Neural progenitor cell (in vitro differentiated cells): ENCODE data around the gene CATSPER3. TPM values are rescaled to one million over a fixed set of nuclear protein-coding genes. Genes with fewer than 3 reads are reported as not detected.

ENCODE experiments used
- DNase-seq: peaks from one replicate; pipeline ENCODE4 v3.0.0-alpha.2; 2016; ENCODE audit warnings: low spot score
- H2AFZ ChIP-seq: fragments of 200-600 bp; sonication (generic); replicated peaks from 2 replicates; pipeline ENCODE4 v1.6.1; 2016; ENCODE audit warnings: antibody characterized with exemption
- H3F3A ChIP-seq: fragments of 200-600 bp; sonication (generic); 2 replicates; pipeline ENCODE4 v1.6.1; 2016; ENCODE audit warnings: antibody characterized with exemption, low read depth
- H3K27ac ChIP-seq: fragments of 200-600 bp; sonication (generic); 2 replicates; pipeline ENCODE4 v1.5.1; 2016; ENCODE audit warnings: mild to moderate bottlenecking
- H3K27me3 ChIP-seq: fragments of 200-600 bp; sonication (generic); 2 replicates; pipeline ENCODE4 v1.6.1; 2016; ENCODE audit warnings: mild to moderate bottlenecking, moderate library complexity
- H3K36me3 ChIP-seq: fragments of 200-600 bp; sonication (generic); 2 replicates; pipeline ENCODE4 v1.5.1; 2016
- H3K4me1 ChIP-seq: fragments of 200-600 bp; sonication (generic); 2 replicates; pipeline ENCODE4 v1.6.1; 2016; ENCODE audit warnings: mixed run types
- H3K4me2 ChIP-seq: fragments of 200-600 bp; sonication (generic); 2 replicates; pipeline ENCODE4 v1.6.1; 2016
- H3K4me3 ChIP-seq: fragments of 200-600 bp; sonication (generic); 2 replicates; pipeline ENCODE4 v1.5.1; 2016
- H3K79me2 ChIP-seq: fragments of 200-600 bp; sonication (generic); 2 replicates; pipeline ENCODE4 v1.6.1; 2016; ENCODE audit warnings: low read depth
- H3K9ac ChIP-seq: fragments of 200-600 bp; sonication (generic); 2 replicates; pipeline ENCODE4 v1.6.1; 2016
- H3K9me3 ChIP-seq: fragments of 200-600 bp; sonication (generic); 2 replicates; pipeline ENCODE4 v1.5.1; 2016; ENCODE audit warnings: low read depth
- H4K20me1 ChIP-seq: fragments of 200-600 bp; sonication (generic); 2 replicates; pipeline ENCODE4 v1.6.1; 2016; ENCODE audit warnings: low read depth
- H3K27ac Mint-ChIP-seq: 3 replicates; pipeline ENCODE4 v1.8.0; 2021; ENCODE audit warnings: mixed read lengths
- H3K27me3 Mint-ChIP-seq: 2 replicates; pipeline ENCODE4 v1.8.0; 2022; ENCODE audit warnings: low read depth, mild to moderate bottlenecking, inconsistent platforms, moderate library complexity, mixed read lengths; ENCODE audit not compliant: insufficient read depth
- H3K36me3 Mint-ChIP-seq: 3 replicates; pipeline ENCODE4 v1.8.0; 2021; ENCODE audit warnings: mixed read lengths
- H3K4me1 Mint-ChIP-seq: 3 replicates; pipeline ENCODE4 v1.8.0; 2021; ENCODE audit warnings: mixed read lengths
- H3K4me3 Mint-ChIP-seq: 3 replicates; pipeline ENCODE4 v1.8.0; 2021; ENCODE audit warnings: mild to moderate bottlenecking, moderate library complexity, mixed read lengths
- H3K9me3 Mint-ChIP-seq: 3 replicates; pipeline ENCODE4 v1.8.0; 2020; ENCODE audit warnings: mixed read lengths
- EZH2 ChIP-seq: fragments of 200-600 bp; sonication (generic); IDR thresholded peaks from 2 replicates; pipeline ENCODE4 v1.6.1; 2017; ENCODE audit warnings: antibody characterized with exemption, mild to moderate bottlenecking, moderate library complexity
- EZH2phosphoT487 ChIP-seq: fragments of 200-600 bp; sonication (generic); IDR thresholded peaks from 2 replicates; pipeline ENCODE4 v1.6.1; 2017; ENCODE audit warnings: antibody characterized with exemption
- total RNA-seq: library from RNA; depleted of rRNA; stranded (reverse); fragments of >200 nt; gene quantifications from 2 replicates; pipeline ENCODE4 v1.2.3, GENCODE V29; 2015; ENCODE audit warnings: low replicate concordance
- TF ChIP-seq, protein P1 (sequence below): fragments of 200-600 bp; sonication (generic); IDR thresholded peaks from 2 replicates; pipeline ENCODE4 v1.5.1; 2017; ENCODE audit warnings: antibody characterized with exemption, mild to moderate bottlenecking

The CATSPER3 gene
- total RNA-seq, 1 donor from 2014 or later = not detected

DNA sequence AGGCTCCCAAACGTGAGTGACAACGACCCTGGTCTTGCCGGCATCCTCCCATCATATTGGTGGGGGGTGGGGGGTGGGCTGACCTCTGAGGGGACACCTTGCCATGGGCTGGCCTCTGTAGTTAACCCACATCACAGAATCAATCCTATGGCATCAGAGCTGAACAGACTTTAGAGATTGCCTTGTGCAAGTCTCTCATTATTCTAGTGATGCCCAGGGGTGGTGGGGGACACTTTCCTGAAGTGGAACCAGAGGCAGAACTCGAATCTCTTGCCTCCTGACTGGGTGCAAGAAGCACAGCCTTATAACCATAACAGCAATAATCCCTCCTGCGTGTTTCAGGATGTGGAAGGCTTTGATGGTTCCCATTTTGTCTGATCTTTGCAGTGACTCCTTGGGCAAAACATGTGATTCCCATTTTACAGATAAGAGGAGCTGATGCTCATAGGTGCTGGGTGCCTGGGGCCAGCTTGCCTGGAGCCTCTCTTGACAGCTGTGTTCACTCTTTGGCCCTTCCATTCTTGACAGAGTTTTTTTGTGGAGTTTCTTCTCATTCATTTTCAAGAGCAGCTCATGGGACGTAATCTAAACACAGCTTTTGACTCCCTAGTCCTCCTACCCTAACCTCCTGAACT lies 84.9 kb downstream of the CATSPER3 start:
- no peak overlapping the region for H3K27ac Mint-ChIP-seq
- Histone ChIP-seq H3K79me2 (no peaks in the 10 kb centered on the region), H3K4me3 (no peak overlapping the region), H3K4me2 (no peak overlapping the region), H3K4me1 (peaks cover 12% of the 10 kb centered on the region), H2AFZ (no peak overlapping the region), H3K36me3 (no peaks in the 10 kb centered on the region), H3K27ac (no peak overlapping the region), H3F3A (no peaks in the 10 kb centered on the region), H4K20me1 (peaks cover 14% of the 10 kb centered on the region), H3K9ac (no peak overlapping the region), H3K9me3 (no peaks in the 10 kb centered on the region), H3K27me3 (peaks cover 100% of the 10 kb centered on the region)
- no peak overlapping the region for H3K4me3 Mint-ChIP-seq
- no peaks in the 10 kb centered on the region for H3K36me3 Mint-ChIP-seq
- TF ChIP-seq EZH2 (no peak), EZH2phosphoT487 (no peak)
- TF ChIP-seq, protein P1, sequence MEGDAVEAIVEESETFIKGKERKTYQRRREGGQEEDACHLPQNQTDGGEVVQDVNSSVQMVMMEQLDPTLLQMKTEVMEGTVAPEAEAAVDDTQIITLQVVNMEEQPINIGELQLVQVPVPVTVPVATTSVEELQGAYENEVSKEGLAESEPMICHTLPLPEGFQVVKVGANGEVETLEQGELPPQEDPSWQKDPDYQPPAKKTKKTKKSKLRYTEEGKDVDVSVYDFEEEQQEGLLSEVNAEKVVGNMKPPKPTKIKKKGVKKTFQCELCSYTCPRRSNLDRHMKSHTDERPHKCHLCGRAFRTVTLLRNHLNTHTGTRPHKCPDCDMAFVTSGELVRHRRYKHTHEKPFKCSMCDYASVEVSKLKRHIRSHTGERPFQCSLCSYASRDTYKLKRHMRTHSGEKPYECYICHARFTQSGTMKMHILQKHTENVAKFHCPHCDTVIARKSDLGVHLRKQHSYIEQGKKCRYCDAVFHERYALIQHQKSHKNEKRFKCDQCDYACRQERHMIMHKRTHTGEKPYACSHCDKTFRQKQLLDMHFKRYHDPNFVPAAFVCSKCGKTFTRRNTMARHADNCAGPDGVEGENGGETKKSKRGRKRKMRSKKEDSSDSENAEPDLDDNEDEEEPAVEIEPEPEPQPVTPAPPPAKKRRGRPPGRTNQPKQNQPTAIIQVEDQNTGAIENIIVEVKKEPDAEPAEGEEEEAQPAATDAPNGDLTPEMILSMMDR = no peak
- H3K9me3 Mint-ChIP-seq = no peaks in the 10 kb centered on the region
- H3K4me1 Mint-ChIP-seq = peaks cover 9% of the 10 kb centered on the region
- no peak for DNase-seq
- peaks cover 47% of the 10 kb centered on the region for H3K27me3 Mint-ChIP-seq

DNA sequence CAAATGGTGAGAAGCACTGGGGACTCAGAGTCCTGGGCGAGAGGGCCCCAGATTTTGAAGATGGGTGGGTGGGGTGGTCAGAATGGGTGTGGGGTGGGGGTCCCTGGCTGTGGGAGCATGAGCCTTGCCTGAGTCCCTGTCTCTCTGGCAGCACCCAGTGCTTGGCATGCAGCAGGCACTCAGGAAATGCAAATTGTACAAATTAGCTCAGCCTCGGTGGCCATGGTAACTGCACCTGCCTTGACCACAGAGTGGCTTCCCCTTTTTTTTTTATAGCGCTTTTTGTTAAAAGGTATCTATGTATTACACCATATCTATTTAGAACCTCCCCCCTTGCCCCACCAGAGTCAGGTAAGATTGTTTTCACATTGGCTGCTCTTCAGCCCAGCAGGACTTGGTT lies 85.6 kb downstream of the CATSPER3 start:
- Histone ChIP-seq H3K4me1 (peaks cover 8% of the 10 kb centered on the region), H3K4me3 (no peak overlapping the region), H3K36me3 (no peaks in the 10 kb centered on the region), H3K79me2 (no peaks in the 10 kb centered on the region), H3K27ac (no peak overlapping the region), H2AFZ (no peak overlapping the region), H3K9me3 (no peaks in the 10 kb centered on the region), H3K9ac (no peak overlapping the region), H3K4me2 (no peak overlapping the region), H4K20me1 (peaks cover 14% of the 10 kb centered on the region), H3K27me3 (peaks cover 100% of the 10 kb centered on the region), H3F3A (no peaks in the 10 kb centered on the region)
- peaks cover 10% of the 10 kb centered on the region for H3K4me1 Mint-ChIP-seq
- H3K4me3 Mint-ChIP-seq = no peak overlapping the region
- peaks cover 49% of the 10 kb centered on the region for H3K27me3 Mint-ChIP-seq
- H3K36me3 Mint-ChIP-seq = no peaks in the 10 kb centered on the region
- no peak overlapping the region for H3K27ac Mint-ChIP-seq
- TF ChIP-seq, protein P1 = no peak
- no peak for DNase-seq
- H3K9me3 Mint-ChIP-seq = no peaks in the 10 kb centered on the region

DNA sequence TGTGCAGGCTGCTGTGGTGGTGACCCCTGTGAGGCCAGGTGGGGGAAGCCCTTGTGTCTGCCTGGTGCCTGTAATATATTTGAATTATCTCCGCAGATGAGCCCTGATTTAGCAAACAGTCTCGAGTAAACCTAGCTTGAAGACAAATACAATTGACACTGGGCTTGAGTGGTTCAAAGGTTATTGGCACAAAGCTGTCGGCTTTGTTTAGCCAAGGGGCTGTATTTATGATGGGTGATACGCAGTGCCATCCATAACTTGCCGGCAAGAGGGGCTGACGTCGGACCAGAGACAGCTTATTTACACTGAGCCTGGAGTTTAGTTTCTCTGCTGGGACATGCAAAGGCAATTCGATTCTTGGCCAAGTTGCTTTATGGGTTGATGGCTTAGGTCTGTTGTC lies 86.3 kb downstream of the CATSPER3 start:
- Mint-ChIP-seq H3K36me3 (no peaks in the 10 kb centered on the region), H3K4me1 (peaks cover 15% of the 10 kb centered on the region), H3K27ac (no peak overlapping the region), H3K4me3 (no peak overlapping the region), H3K27me3 (peaks cover 46% of the 10 kb centered on the region), H3K9me3 (no peaks in the 10 kb centered on the region)
- Histone ChIP-seq H3F3A (no peaks in the 10 kb centered on the region), H3K4me1 (peaks cover 5% of the 10 kb centered on the region), H3K9ac (no peak overlapping the region), H3K36me3 (no peaks in the 10 kb centered on the region), H3K4me3 (no peak overlapping the region), H3K4me2 (no peak overlapping the region), H2AFZ (no peak overlapping the region), H4K20me1 (peaks cover 14% of the 10 kb centered on the region), H3K9me3 (no peaks in the 10 kb centered on the region), H3K27ac (no peak overlapping the region), H3K79me2 (no peaks in the 10 kb centered on the region), H3K27me3 (peaks cover 100% of the 10 kb centered on the region)
- no peak for DNase-seq
- TF ChIP-seq EZH2phosphoT487 (no peak), EZH2 (no peak)
- TF ChIP-seq, protein P1 = no peak
